ENCODE measurements around the gene SHANK3. TPM values are rescaled to one million over a fixed set of nuclear protein-coding genes. Genes with fewer than 3 reads are reported as not detected.

The SHANK3 gene
- total RNA-seq (ENCODE audit: low replicate concordance): 0.30 and 0.70 TPM in 2 replicates

DNA sequence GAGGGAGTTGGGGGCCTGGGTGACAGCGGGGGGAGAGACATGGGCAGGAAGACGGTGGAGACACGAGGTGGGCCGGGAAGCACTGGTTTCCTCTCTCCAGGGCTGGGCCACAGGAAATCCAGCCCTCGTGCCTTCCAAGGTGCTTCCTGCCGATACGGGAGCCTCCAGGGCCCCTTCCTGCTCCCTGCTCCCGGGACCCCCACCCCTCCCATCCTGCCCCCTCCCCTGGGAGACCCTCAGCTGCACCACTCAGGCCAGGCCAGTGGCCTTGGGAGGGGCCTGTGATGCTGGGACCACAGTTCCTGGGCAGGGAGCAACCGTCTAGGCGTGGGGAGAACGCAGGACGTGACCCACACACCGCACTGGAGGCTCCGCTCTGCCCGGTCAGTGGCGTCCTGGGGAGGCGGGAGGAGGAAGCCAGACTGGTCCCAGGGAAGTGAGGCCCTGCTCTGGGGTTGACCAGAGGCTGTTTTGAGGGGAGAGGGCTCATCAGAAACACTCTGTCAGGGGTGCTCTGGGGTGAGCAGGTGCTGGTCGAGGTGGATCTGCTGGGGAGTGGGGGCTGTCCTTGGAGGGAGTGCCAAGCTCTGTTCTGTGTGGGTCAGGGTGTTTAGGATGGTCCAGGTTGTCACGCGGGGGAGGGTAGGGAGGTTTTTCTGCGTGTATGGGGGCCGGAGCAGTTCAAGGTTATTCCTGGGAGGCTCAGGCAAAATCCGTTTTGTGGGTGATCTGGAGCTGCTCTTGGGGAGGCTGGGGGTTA, at the start of gene SHANK3:
SHANK3 (plus strand) TSS at position 353 of the 760 bp plus-strand sequence.

DNA sequence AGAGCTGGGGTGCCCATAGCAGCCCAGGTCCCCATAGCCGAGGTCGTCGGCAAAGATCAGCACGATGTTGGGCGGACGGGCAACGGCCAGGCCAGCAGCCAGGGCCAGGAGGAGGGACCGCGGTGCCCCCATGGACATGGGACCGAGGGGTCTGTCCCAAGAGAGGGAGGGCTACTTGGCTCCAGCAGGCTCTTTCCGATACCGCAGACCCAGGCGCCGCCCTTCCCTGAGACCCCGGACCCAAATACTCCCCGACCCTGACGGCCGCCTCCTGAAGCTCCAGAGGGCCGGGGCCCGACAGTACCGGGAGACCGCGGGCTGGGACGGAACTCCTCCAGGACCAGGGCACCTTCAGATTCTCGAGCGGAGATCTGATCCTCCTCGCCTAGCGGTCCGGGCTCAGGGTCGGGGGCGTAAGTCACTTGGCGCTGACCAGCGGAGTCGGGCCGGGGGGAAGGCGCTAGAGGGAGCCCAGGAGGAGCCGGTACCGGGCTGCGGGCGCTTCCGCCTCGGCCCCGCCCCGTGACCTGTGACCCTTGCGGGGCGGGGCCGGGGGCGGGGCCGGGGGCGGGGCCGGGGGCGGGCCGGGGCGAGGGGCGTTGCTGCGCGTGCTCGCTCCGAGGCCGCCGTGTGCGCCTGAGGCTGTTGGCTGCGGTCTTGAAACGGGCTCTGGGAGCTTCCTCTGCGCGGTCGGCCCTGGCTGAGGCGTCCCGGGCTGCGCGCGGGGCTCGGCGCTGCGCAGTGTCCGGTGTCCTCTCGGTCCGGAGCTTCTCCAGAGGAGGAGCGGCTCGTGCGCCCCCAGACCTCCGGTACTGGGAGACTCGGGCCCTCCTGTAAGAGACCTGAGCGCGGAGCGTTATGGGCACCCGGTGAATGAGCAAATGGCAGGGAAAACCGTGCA, 44.7 kb upstream of the SHANK3 start, which contains the start of gene ARSA:
ARSA (minus strand) TSS at position 511 of the 901 bp plus-strand sequence; CDS start at position 138, 373 bp downstream.

Other genes with a start within 250 kb of the SHANK3 start
- 50.8 and 109 TPM in 2 replicates for gene SBF1, start 197.8 kb upstream of the SHANK3 start, total RNA-seq (ENCODE audit: low replicate concordance)
- 1.2 and 1.6 TPM in 2 replicates for gene ADM2, start 191.3 kb upstream of the SHANK3 start, total RNA-seq (ENCODE audit: low replicate concordance)
- not detected in 2 replicates for gene MIOX, start 186.0 kb upstream of the SHANK3 start, total RNA-seq (ENCODE audit: low replicate concordance)
- 17.3 and 23.0 TPM in 2 replicates for gene LMF2, start 165.1 kb upstream of the SHANK3 start, total RNA-seq (ENCODE audit: low replicate concordance)
- gene NCAPH2, start 164.6 kb upstream of the SHANK3 start, total RNA-seq (ENCODE audit: low replicate concordance): 14.6 and 24.6 TPM in 2 replicates
- gene SCO2, start 147.2 kb upstream of the SHANK3 start, total RNA-seq (ENCODE audit: low replicate concordance): 0.12 and 1.2 TPM in 2 replicates
- gene TYMP, start 142.8 kb upstream of the SHANK3 start, total RNA-seq (ENCODE audit: low replicate concordance): 9.6 and 18.0 TPM in 2 replicates
- gene KLHDC7B, start 126.9 kb upstream of the SHANK3 start, total RNA-seq (ENCODE audit: low replicate concordance): under 0.01 and 0.08 TPM in 2 replicates
- not detected in 2 replicates for gene SYCE3, start 109.9 kb upstream of the SHANK3 start, total RNA-seq (ENCODE audit: low replicate concordance)
- 0.90 and 3.0 TPM in 2 replicates for gene CPT1B, start 94.4 kb upstream of the SHANK3 start, total RNA-seq (ENCODE audit: low replicate concordance)
- 12.2 and 21.9 TPM in 2 replicates for gene CHKB, start 90.0 kb upstream of the SHANK3 start, total RNA-seq (ENCODE audit: low replicate concordance)
- gene MAPK8IP2, start 72.0 kb upstream of the SHANK3 start, total RNA-seq (ENCODE audit: low replicate concordance): 0.08 and 0.12 TPM in 2 replicates
- gene ARSA, start 44.7 kb upstream of the SHANK3 start, total RNA-seq (ENCODE audit: low replicate concordance): 8.0 and 13.1 TPM in 2 replicates
- not detected in 2 replicates for gene ACR, start 65.4 kb downstream of the SHANK3 start, total RNA-seq (ENCODE audit: low replicate concordance)
- 8.0 and 15.9 TPM in 2 replicates for gene RABL2B, start 110.8 kb downstream of the SHANK3 start, total RNA-seq (ENCODE audit: low replicate concordance)